HFFc6 (cell line): ENCODE data around the gene NES. TPM values are rescaled to one million over a fixed set of nuclear protein-coding genes. Genes with fewer than 3 reads are reported as not detected.

Source experiments
- DNase-seq: peaks from one replicate; pipeline ENCODE4 v3.0.0-alpha.2; 2018
- H3K27ac Mint-ChIP-seq: 2 replicates; pipeline ENCODE4 v1.8.0; 2020; ENCODE audit warnings: mild to moderate bottlenecking, mixed read lengths
- H3K27me3 Mint-ChIP-seq: 2 replicates; pipeline ENCODE4 v1.8.0; 2021; ENCODE audit warnings: mild to moderate bottlenecking, moderate library complexity, mixed read lengths; ENCODE audit not compliant: insufficient read depth
- H3K36me3 Mint-ChIP-seq: 2 replicates; pipeline ENCODE4 v1.8.0; 2021; ENCODE audit warnings: low read depth, mixed read lengths
- H3K4me1 Mint-ChIP-seq: 2 replicates; pipeline ENCODE4 v1.8.0; 2020; ENCODE audit warnings: low read depth, mixed read lengths
- H3K4me3 Mint-ChIP-seq: 2 replicates; pipeline ENCODE4 v1.8.0; 2020; ENCODE audit warnings: mild to moderate bottlenecking, moderate library complexity, mixed read lengths
- H3K9me3 Mint-ChIP-seq: 2 replicates; pipeline ENCODE4 v1.8.0; 2020; ENCODE audit warnings: mild to moderate bottlenecking, mixed read lengths
- CTCF ChIP-seq: fragments of 200-600 bp; sonication (generic); IDR thresholded peaks from 2 replicates; pipeline ENCODE4 v1.5.0; 2021; ENCODE audit warnings: antibody characterized with exemption, mild to moderate bottlenecking
- total RNA-seq, 6 experiments: library from RNA; stranded (reverse); fragmentation: NEBNext Ultra II Directional; extraction: Animal tissue kit (Norgen Biotek cat#: 25700); gene quantifications; 2 replicates in 1 of 6; 3 replicates in 5 of 6; pipeline ENCODE4 v1.2.3, GENCODE V29; 2021

The NES gene
- total RNA-seq, 6 experiments from 2014 or later: 106 to 126 (median 116) TPM

GRCh38 chr1:156693848-156694689 lies 16.9 kb upstream of the NES start:
- TF ChIP-seq CTCF: no peak
- H3K4me3 Mint-ChIP-seq: no peak overlapping the region
- no peak overlapping the region for H3K27ac Mint-ChIP-seq
- no peak for DNase-seq
- peaks cover 9% of the 10 kb centered on the region for H3K27me3 Mint-ChIP-seq
- peaks cover 44% of the 10 kb centered on the region for H3K4me1 Mint-ChIP-seq
- no peaks in the 10 kb centered on the region for H3K9me3 Mint-ChIP-seq
- H3K36me3 Mint-ChIP-seq: no peaks in the 10 kb centered on the region

GRCh38 chr1:156692925-156693847 lies 16.0 kb upstream of the NES start:
- Mint-ChIP-seq H3K4me1 (peaks cover 52% of the 10 kb centered on the region), H3K9me3 (no peaks in the 10 kb centered on the region), H3K4me3 (no peak overlapping the region), H3K27me3 (peaks cover 9% of the 10 kb centered on the region), H3K36me3 (no peaks in the 10 kb centered on the region), H3K27ac (no peak overlapping the region)
- TF ChIP-seq CTCF: no peak
- DNase-seq: no peak

DNA sequence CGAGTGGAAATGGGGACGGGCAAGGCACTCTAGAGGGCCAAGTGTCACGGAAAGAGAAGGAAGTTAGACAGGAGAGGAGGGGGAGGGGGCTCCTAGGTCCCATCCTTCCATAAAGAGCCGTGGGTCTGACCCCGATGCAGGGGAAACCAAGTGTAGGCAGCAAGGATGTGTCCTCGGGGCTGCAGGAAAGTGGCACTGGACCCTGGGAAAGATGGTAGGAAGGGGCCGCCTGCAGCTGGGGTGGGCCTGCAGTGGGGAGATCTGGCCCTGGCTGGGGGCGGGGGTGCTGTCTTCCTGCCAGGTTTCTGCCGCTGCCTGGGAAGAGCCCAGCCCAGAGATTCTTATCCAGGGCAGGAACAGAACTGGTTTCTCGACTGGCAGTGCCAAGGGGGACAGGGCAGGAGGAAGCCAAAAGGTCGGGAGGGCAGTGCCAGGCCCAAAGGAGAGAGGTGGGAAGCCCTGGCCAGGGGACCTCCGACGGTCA lies 15.3 kb upstream of the NES start:
- Mint-ChIP-seq H3K27ac (no peak overlapping the region), H3K9me3 (no peaks in the 10 kb centered on the region), H3K27me3 (peaks cover 7% of the 10 kb centered on the region), H3K4me1 (peaks cover 52% of the 10 kb centered on the region), H3K4me3 (no peak overlapping the region), H3K36me3 (no peaks in the 10 kb centered on the region)
- DNase-seq: no peak
- no peak for TF ChIP-seq CTCF

GRCh38 chr1:156691665-156692440 lies 14.6 kb upstream of the NES start:
- Mint-ChIP-seq H3K9me3 (no peaks in the 10 kb centered on the region), H3K27me3 (peaks cover 4% of the 10 kb centered on the region), H3K36me3 (no peaks in the 10 kb centered on the region), H3K4me3 (peak overlapping the region; percentile 0; the same call in 1 of the 2 replicates), H3K4me1 (peaks cover 52% of the 10 kb centered on the region), H3K27ac (no peak overlapping the region)
- peak; percentile 34; the same call in 1 of the 2 replicates for TF ChIP-seq CTCF
- DNase-seq: no peak

DNA sequence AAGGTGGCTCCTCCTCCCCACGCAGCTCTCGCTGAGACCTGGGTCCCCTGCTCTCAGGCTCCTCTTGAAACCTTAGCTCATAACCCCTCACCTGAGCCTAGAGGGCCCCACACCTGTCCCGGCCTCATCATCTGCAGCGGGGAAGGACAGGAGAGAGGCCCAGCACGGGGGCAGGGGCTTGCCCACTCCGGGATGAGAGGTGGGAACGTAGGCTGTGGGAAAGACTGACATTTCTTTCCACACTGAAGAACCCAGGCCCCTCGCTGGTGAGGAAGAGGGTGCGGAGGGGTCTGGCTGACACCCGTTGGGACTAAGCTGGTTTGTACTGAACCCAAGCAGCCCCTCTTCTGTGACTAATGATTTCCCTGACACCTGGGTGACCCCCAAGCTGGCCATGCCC lies 14.0 kb upstream of the NES start:
- no peaks in the 10 kb centered on the region for H3K36me3 Mint-ChIP-seq
- peaks cover 52% of the 10 kb centered on the region for H3K4me1 Mint-ChIP-seq
- TF ChIP-seq CTCF: no peak
- no peak for DNase-seq
- H3K27ac Mint-ChIP-seq: no peak overlapping the region
- peaks cover 4% of the 10 kb centered on the region for H3K27me3 Mint-ChIP-seq
- H3K9me3 Mint-ChIP-seq: no peaks in the 10 kb centered on the region
- H3K4me3 Mint-ChIP-seq: no peak overlapping the region
